ENCODE data around the gene KLF1. TPM values are rescaled to one million over a fixed set of nuclear protein-coding genes. Genes with fewer than 3 reads are reported as not detected.
"Not testable (repeated sequence)": the region's sequence is repeated elsewhere in the genome, so short reads cannot be mapped to it uniquely, and the experiment has no call there.

KLF1 gene
- total RNA-seq, 1 donor from 2014 or later: not detected

GRCh38 chr19:12867120-12868099 is 19.6 kb downstream of the KLF1 start:
- DNase-seq (ENCODE audit: low read depth in 2 of 2): peak; percentile 54 to 74

- no peak for DNase-seq (ENCODE audit: low read depth in 2 of 2)
Measured at GRCh38 chr19:12866416-12867119, 20.4 kb downstream of the KLF1 start.

- DNase-seq (ENCODE audit: low read depth in 2 of 2): no peak
Measured at GRCh38 chr19:12865746-12866415, 21.1 kb downstream of the KLF1 start.

- DNase-seq (ENCODE audit: low read depth in 2 of 2): no peak
Measured at GRCh38 chr19:12864721-12865715, 22.0 kb downstream of the KLF1 start.

- no peak for DNase-seq (ENCODE audit: low read depth in 2 of 2)
Measured at GRCh38 chr19:12864143-12864542, 22.9 kb downstream of the KLF1 start.

GRCh38 chr19:12859546-12859945 is 27.5 kb downstream of the KLF1 start:
- no peak for DNase-seq (ENCODE audit: low read depth in 2 of 2)

- DNase-seq (ENCODE audit: low read depth in 2 of 2): no peak
Measured at GRCh38 chr19:12858041-12858928, 28.7 kb downstream of the KLF1 start.

GRCh38 chr19:12856653-12857052 is 30.3 kb downstream of the KLF1 start:
- DNase-seq (ENCODE audit: low read depth in 2 of 2): no peak

- peak; percentile 69 to 73 for DNase-seq (ENCODE audit: low read depth in 2 of 2)
Measured at GRCh38 chr19:12847159-12848139, 39.6 kb downstream of the KLF1 start.

GRCh38 chr19:12846613-12847012 is 40.4 kb downstream of the KLF1 start:
- not testable (repeated sequence) for DNase-seq (ENCODE audit: low read depth in 2 of 2)

- DNase-seq (ENCODE audit: low read depth in 2 of 2): no peak
Measured at GRCh38 chr19:12843999-12844732, 42.8 kb downstream of the KLF1 start.

GRCh38 chr19:12843328-12843727 is 43.7 kb downstream of the KLF1 start:
- no peak for DNase-seq (ENCODE audit: low read depth in 2 of 2)

- no peak for DNase-seq (ENCODE audit: low read depth in 2 of 2)
Measured at GRCh38 chr19:12842511-12842910, 44.5 kb downstream of the KLF1 start.

- peak in 1 of 2 donors; percentile 37 for DNase-seq (ENCODE audit: low read depth in 2 of 2)
Measured at GRCh38 chr19:12841094-12841493, 45.9 kb downstream of the KLF1 start.

GRCh38 chr19:12840091-12841079 is 46.6 kb downstream of the KLF1 start:
- peak; percentile 39 to 55 for DNase-seq (ENCODE audit: low read depth in 2 of 2)
